K562 (cell line): ENCODE measurements around the gene FITM2. TPM values are rescaled to one million over a fixed set of nuclear protein-coding genes. Genes with fewer than 3 reads are reported as not detected.

Experiments used
- ATAC-seq: fragments of 200-7000 bp; cut with Tn5 transposase; 3 replicates; pipeline ENCODE4 v1.9.1; 2020; ENCODE audit warnings: moderate library complexity
- BruUV-seq: library from RNA; stranded (reverse); fragments of 400-500 nt; replicated peaks from 2 replicates; lab custom pipeline; 2021; lab: Mats Ljungman, UMichigan
- CTCF ChIA-PET: fragments of 300-600 bp; formaldehyde crosslinking; extraction: SDS; loops from one replicate; lab custom pipeline; 2021; ENCODE audit warnings: low intra/inter-chr PET ratio; lab: Yijun Ruan, JAX
- POLR2A ChIA-PET: fragments of 300-600, 350-650 bp; sonication (Branson Sonifier 250); formaldehyde crosslinking; extraction: SDS; loops from one replicate; lab custom pipeline; 2021; ENCODE audit warnings: antibody characterized with exemption, inconsistent platforms; lab: Yijun Ruan, JAX
- DNase-seq, 4 experiments: peaks; one replicate each; pipeline versions ENCODE4 v3.0.0 to v3.0.0-alpha.2; 2011 to 2018; ENCODE audit warnings: low spot score in 3 of 4, mixed read lengths in 3 of 4; ENCODE audit errors: extremely low read depth in 1 of 4
- FAIRE-seq: peaks from 2 replicates; lab custom pipeline; 2011; peaks lifted over from hg19 to GRCh38; lab: Jason Lieb, UNC
- H2AFZ ChIP-seq: 2 replicates; pipeline ENCODE4 v1.6.0; 2011; ENCODE audit warnings: low read depth, low read length, control low read depth, inconsistent platforms
- H3K27ac ChIP-seq: fragments of 200-600 bp; 3 replicates; pipeline ENCODE4 v1.8.0; 2011; ENCODE audit warnings: low read depth, mild to moderate bottlenecking, control low read depth, inconsistent platforms, low read length, moderate library complexity, mixed read lengths; ENCODE audit errors: extremely low read depth
- H3K27me3 ChIP-seq, 2 experiments: fragments of 300-600 bp in 1 of 2; 2 replicates in 1 of 2; 3 replicates in 1 of 2; pipeline versions ENCODE4 v1.6.0 to v1.8.0; 2011; ENCODE audit warnings: inconsistent platforms in 2 of 2, low read length in 2 of 2, mild to moderate bottlenecking in 1 of 2, mixed read lengths in 1 of 2, moderate library complexity in 1 of 2; ENCODE audit not compliant: control insufficient read depth in 2 of 2, insufficient read depth in 2 of 2
- H3K36me3 ChIP-seq: fragments of 300-600 bp; 3 replicates; pipeline ENCODE4 v1.8.0; 2011; ENCODE audit warnings: mild to moderate bottlenecking, low read length, inconsistent platforms; ENCODE audit not compliant: control insufficient read depth, insufficient read depth
- H3K4me1 ChIP-seq, 2 experiments: fragments of 200-600 bp in 1 of 2; replicated peaks in 1 of 2; 2 replicates in 1 of 2; 3 replicates in 1 of 2; pipeline versions ENCODE4 v1.5.1 to v1.8.0; 2011; ENCODE audit warnings: inconsistent platforms in 2 of 2, low read length in 2 of 2, mild to moderate bottlenecking in 1 of 2, mixed read lengths in 1 of 2, moderate library complexity in 1 of 2; ENCODE audit not compliant: control insufficient read depth in 2 of 2, insufficient read depth in 2 of 2
- H3K4me2 ChIP-seq: 2 replicates; pipeline ENCODE4 v1.6.1; 2011; ENCODE audit warnings: low read length, control low read depth, inconsistent platforms, mixed read lengths; ENCODE audit not compliant: insufficient read depth
- H3K4me3 ChIP-seq: fragments of 200-600 bp; sonication (generic), shearing (Covaris generic); 2 replicates; pipeline ENCODE4 v1.5.1; 2016; ENCODE audit warnings: control low read depth, inconsistent platforms
- H3K79me2 ChIP-seq: fragments of 200-600 bp; 3 replicates; pipeline ENCODE4 v1.8.0; 2011; ENCODE audit warnings: low read length, inconsistent platforms; ENCODE audit not compliant: control insufficient read depth, insufficient read depth
- H3K9ac ChIP-seq, 2 experiments: 2 replicates each; pipeline versions ENCODE4 v1.6.0 to v1.6.1; 2011; ENCODE audit warnings: low read depth in 2 of 2, low read length in 2 of 2, control low read depth in 1 of 2, inconsistent platforms in 1 of 2, mild to moderate bottlenecking in 1 of 2, mixed read lengths in 1 of 2; ENCODE audit not compliant: insufficient read depth in 1 of 2
- H3K9me1 ChIP-seq: one replicate; pipeline ENCODE4 v1.6.0; 2011; ENCODE audit warnings: inconsistent platforms, mild to moderate bottlenecking, low read length, moderate library complexity; ENCODE audit not compliant: control insufficient read depth, insufficient read depth
- H3K9me3 ChIP-seq: replicated peaks from 2 replicates; pipeline ENCODE4 v1.5.1; 2011; ENCODE audit warnings: low read depth, low read length, inconsistent platforms; ENCODE audit not compliant: control insufficient read depth, insufficient read depth
- H4K20me1 ChIP-seq: replicated peaks from 2 replicates; pipeline ENCODE4 v1.6.1; 2011; ENCODE audit warnings: low read length, inconsistent platforms, mixed read lengths; ENCODE audit not compliant: control insufficient read depth, insufficient read depth
- FOXK2 ChIP-seq, 2 experiments: fragments of 450-650 bp; IDR thresholded peaks in 1 of 2; conservative IDR thresholded peaks in 1 of 2; 2 replicates each; pipeline ENCODE4 v1.6.1; 2016; ENCODE audit warnings: low read depth in 2 of 2, mild to moderate bottlenecking in 1 of 2
- GATAD2B ChIP-seq: fragments of 450-650 bp; IDR thresholded peaks from 2 replicates; pipeline ENCODE4 v1.6.1; 2017; ENCODE audit warnings: mild to moderate bottlenecking, borderline replicate concordance
- PKNOX1 ChIP-seq: fragments of 450-650 bp; IDR thresholded peaks from 2 replicates; pipeline ENCODE4 v1.6.1; 2016
- POLR2AphosphoS2 ChIP-seq: IDR thresholded peaks from 2 replicates; pipeline ENCODE4 v1.6.1; 2012; ENCODE audit warnings: low read length, improper control_type of control experiment
- RFX1 ChIP-seq: fragments of 450-650 bp; IDR thresholded peaks from 2 replicates; pipeline ENCODE4 v1.6.1; 2016; ENCODE audit warnings: mild to moderate bottlenecking, moderate library complexity
- ZBTB7A ChIP-seq: IDR thresholded peaks from 2 replicates; pipeline ENCODE4 v1.6.1; 2011; ENCODE audit warnings: low read depth, mild to moderate bottlenecking, low read length, moderate library complexity, borderline replicate concordance; ENCODE audit not compliant: control insufficient read depth
- ZNF146 ChIP-seq: IDR thresholded peaks from one replicate; pipeline ENCODE4 v1.6.1; 2018; ENCODE audit warnings: missing compliant biosample characterization; ENCODE audit not compliant: unreplicated experiment
- WGBS: fragments of 100-300 bp; shearing (Covaris generic); methylation state at CpG from one replicate; pipeline ENCODE4 v1.1.6; 2016; ENCODE audit warnings: low coverage, mixed read lengths; ENCODE audit not compliant: insufficient coverage; ENCODE audit errors: missing lambda C conversion rate; 5-methylcytosine and 5-hydroxymethylcytosine counted together
- in situ Hi-C: fragments of 300-500 bp; cut with MboI; formaldehyde crosslinking; loops from 4 replicates; pipeline ENCODE4 v1.15.0; 2018; ENCODE audit warnings: inconsistent platforms, mixed read lengths
- intact Hi-C: fragments of 100-400 bp; cut with micrococcal nuclease; formaldehyde crosslinking; loops from 2 replicates; pipeline ENCODE4 v1.14.2; 2022
- polyA plus RNA-seq, 8 experiments: library from polyadenylated mRNA; depleted of rRNA in 4 of 8; stranded (reverse) in 5 of 8; unstranded in 3 of 8; fragments of >200 nt; fragmentation: Nextera tagmentation in 2 of 8; fragmentation: Illumina TruSeq in 1 of 8; extraction: Ambion mirVana in 2 of 8; extraction: Trizol in 1 of 8; gene quantifications; 2 replicates each; pipeline versions ENCODE4 v1.2.1 to v1.2.3, GENCODE V29; 2011 to 2014; ENCODE audit warnings: inconsistent platforms in 1 of 8, missing spikeins in 1 of 8
- total RNA-seq, 7 experiments: library from RNA; depleted of rRNA in 6 of 7; stranded (reverse); fragments of >200 nt in 6 of 7; fragmentation: Illumina TruSeq in 2 of 7; extraction: Trizol in 2 of 7; gene quantifications; 2 replicates each; pipeline versions ENCODE4 v1.2.1 to v1.2.3, GENCODE V29; 2011 to 2021; ENCODE audit warnings: low replicate concordance in 1 of 7

FITM2 gene
- total and polyA plus RNA-seq, 9 of the 15 experiments (the other 6 are each of a cell fraction or from before 2014, with no cell fraction given): 0.64 to 2.8 (median 1.8) TPM

- TF ChIP-seq FOXK2 (conservative IDR thresholded peaks at IDR 0.05 in 1 of 2, IDR thresholded peaks at IDR 0.05 in 1 of 2; ENCODE audit: low read depth in 2 of 2): no peak
- TF ChIP-seq ZBTB7A: no peak
- TF ChIP-seq POLR2AphosphoS2: no peak
- TF ChIP-seq ZNF146: no peak
- no peak for TF ChIP-seq GATAD2B
- TF ChIP-seq, all 486 proteins: peak for 0
Observed at GRCh38 chr20:44356353-44356723, 45.3 kb upstream of the FITM2 start (continued).

GRCh38 chr20:44355498-44356352, 44.7 kb upstream of the FITM2 start, which contains the start of gene HNF4A:
TSS of gene HNF4A (plus strand) at chr20:44355699. CDS start at chr20:44355805, 106 bp downstream.
- intact Hi-C loops (no loop called here), in situ Hi-C loops (no loop called here)
- DNase-seq: peak in 1 of 4 experiments; percentile 6
- H3K79me2 ChIP-seq: no peaks in the 10 kb centered on the region
- H3K36me3 ChIP-seq: no peaks in the 10 kb centered on the region
- TF ChIP-seq PKNOX1 (no peak), RFX1 (peak; percentile 27; the same call in 1 of the 2 replicates)
- no peaks in the 10 kb centered on the region for H3K9me3 ChIP-seq
- no peaks in the 10 kb centered on the region; the same call in 1 of the 2 replicates for H4K20me1 ChIP-seq
- POLR2A ChIA-PET: interaction anchor here (0.7 kb wide), 1 partner anchor 10 kb away, joined by 3 read pairs; no protein-coding TSS in a partner anchor
- H3K27ac ChIP-seq: no peak within 1 kb of the TSS
- H3K4me2 ChIP-seq: no peak within 1 kb of the TSS
- FAIRE-seq: no peak
- BruUV-seq: no TSS peak
- peaks cover 0 to 9% of the 10 kb centered on the region in 2 experiments; a peak in 2 of 5 replicates for H3K4me1 ChIP-seq
- H3K9me1 ChIP-seq: no peaks in the 10 kb centered on the region
- peaks cover 12 to 33% of the 10 kb centered on the region in 2 experiments for H3K27me3 ChIP-seq
- H3K4me3 ChIP-seq: no peak within 1 kb of the TSS
- WGBS: 26% methylated on average over 39 of the region's 40 CpGs
- CTCF ChIA-PET: no interaction called here
- no peak for ATAC-seq
- H3K9ac ChIP-seq: no peak within 1 kb of the TSS; a peak in 1 of 4 replicates
- H2AFZ ChIP-seq: no peak within 1 kb of the TSS
